Measurements from ENCODE around the gene MBD3.

GRCh38 chr19:1580957-1581356 is 11.7 kb downstream of the MBD3 start:
- no peak for TF ChIP-seq CTCF (IDR thresholded peaks at IDR 0.05)
- TF ChIP-seq POLR2AphosphoS5 (IDR thresholded peaks at IDR 0.05) = no peak
